HL-60/S4 (cell line): ENCODE data around the gene NEIL1.
"Not testable (repeated sequence)": the region's sequence is repeated elsewhere in the genome, so short reads cannot be mapped to it uniquely, and the experiment has no call there.

ENCODE experiments used
- in situ Hi-C: fragments of 300-500 bp; cut with MboI; formaldehyde crosslinking; loops from 2 replicates; pipeline ENCODE4 v1.14.3; 2022; ENCODE audit warnings: low sequenced_read_pairs

The NEIL1 gene

GRCh38 chr15:75369897-75370581 lies 23.2 kb downstream of the NEIL1 start:
- in situ Hi-C loops = no loop called here

GRCh38 chr15:75371486-75371885 lies 24.6 kb downstream of the NEIL1 start:
- in situ Hi-C loops = no loop called here

- in situ Hi-C loops = no loop called here
These were observed 25.3 kb downstream of the NEIL1 start for GRCh38 chr15:75371901-75372688.

- in situ Hi-C loops = no loop called here
These were observed 33.9 kb downstream of the NEIL1 start for GRCh38 chr15:75380773-75381172.

- in situ Hi-C loops = not testable (repeated sequence)
These were observed 37.1 kb downstream of the NEIL1 start for GRCh38 chr15:75383986-75384385.

- in situ Hi-C loops = no loop called here
These were observed 43.0 kb downstream of the NEIL1 start for GRCh38 chr15:75389791-75390382.

GRCh38 chr15:75397494-75397893 lies 50.7 kb downstream of the NEIL1 start:
- in situ Hi-C loops = no loop called here

- in situ Hi-C loops = no loop called here
These were observed 57.1 kb downstream of the NEIL1 start for GRCh38 chr15:75403892-75404291.
